ENCODE data around the gene DYNLRB1. TPM values are rescaled to one million over a fixed set of nuclear protein-coding genes. Genes with fewer than 3 reads are reported as not detected.
"Not testable (repeated sequence)": the region's sequence is repeated elsewhere in the genome, so short reads cannot be mapped to it uniquely, and the experiment has no call there.

DYNLRB1 gene
- total RNA-seq, 4 donors from 2014 or later: 77.6 to 181 (median 135) TPM

- Histone ChIP-seq H3K27ac (no peak overlapping the region), H3K4me3 (no peak overlapping the region), H3K4me1 (peaks cover 0 to 7% (median 0%) of the 10 kb centered on the region in 4 donors), H3K9me3 (no peaks in the 10 kb centered on the region), H3K27me3 (no peaks in the 10 kb centered on the region), H3K36me3 (peaks cover 0 to 52% (median 0%) of the 10 kb centered on the region in 3 donors)
- TF ChIP-seq, protein P1, sequence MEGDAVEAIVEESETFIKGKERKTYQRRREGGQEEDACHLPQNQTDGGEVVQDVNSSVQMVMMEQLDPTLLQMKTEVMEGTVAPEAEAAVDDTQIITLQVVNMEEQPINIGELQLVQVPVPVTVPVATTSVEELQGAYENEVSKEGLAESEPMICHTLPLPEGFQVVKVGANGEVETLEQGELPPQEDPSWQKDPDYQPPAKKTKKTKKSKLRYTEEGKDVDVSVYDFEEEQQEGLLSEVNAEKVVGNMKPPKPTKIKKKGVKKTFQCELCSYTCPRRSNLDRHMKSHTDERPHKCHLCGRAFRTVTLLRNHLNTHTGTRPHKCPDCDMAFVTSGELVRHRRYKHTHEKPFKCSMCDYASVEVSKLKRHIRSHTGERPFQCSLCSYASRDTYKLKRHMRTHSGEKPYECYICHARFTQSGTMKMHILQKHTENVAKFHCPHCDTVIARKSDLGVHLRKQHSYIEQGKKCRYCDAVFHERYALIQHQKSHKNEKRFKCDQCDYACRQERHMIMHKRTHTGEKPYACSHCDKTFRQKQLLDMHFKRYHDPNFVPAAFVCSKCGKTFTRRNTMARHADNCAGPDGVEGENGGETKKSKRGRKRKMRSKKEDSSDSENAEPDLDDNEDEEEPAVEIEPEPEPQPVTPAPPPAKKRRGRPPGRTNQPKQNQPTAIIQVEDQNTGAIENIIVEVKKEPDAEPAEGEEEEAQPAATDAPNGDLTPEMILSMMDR (IDR thresholded peaks at IDR 0.05): no peak
- no peak for TF ChIP-seq POLR2A (IDR thresholded peaks at IDR 0.05)
- DNase-seq: no peak
These were observed 8.4 kb upstream of the DYNLRB1 start for GRCh38 chr20:34507702-34508413.

DNA sequence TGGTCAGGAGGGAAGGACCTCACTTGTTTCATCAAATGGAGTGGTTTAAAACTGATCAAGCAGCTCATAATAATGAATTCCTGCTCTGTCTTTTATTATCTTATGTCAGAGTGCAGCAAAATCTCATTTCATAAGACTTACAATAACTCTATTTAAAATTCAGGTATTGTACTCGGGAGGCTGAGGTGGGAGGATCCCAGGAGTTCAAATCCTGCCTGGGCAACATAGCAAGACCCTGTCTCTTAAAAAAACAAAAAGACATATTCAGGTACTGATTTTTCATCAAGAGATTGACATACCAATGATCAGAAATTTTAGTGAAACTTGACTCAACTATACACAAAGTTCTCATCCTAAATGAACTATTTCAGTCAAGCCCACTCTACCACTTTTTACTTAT is 5.6 kb upstream of the DYNLRB1 start:
- no peak for DNase-seq
- H3K4me3 ChIP-seq: no peak overlapping the region
- peaks cover 0 to 15% (median 0%) of the 10 kb centered on the region in 4 donors for H3K4me1 ChIP-seq
- no peak overlapping the region for H3K27ac ChIP-seq
- TF ChIP-seq POLR2A (IDR thresholded peaks at IDR 0.05): no peak
- TF ChIP-seq, protein P1 (IDR thresholded peaks at IDR 0.05): no peak
- no peaks in the 10 kb centered on the region for H3K27me3 ChIP-seq
- peaks cover 0 to 31% (median 0%) of the 10 kb centered on the region in 3 donors for H3K36me3 ChIP-seq
- no peaks in the 10 kb centered on the region for H3K9me3 ChIP-seq

DNA sequence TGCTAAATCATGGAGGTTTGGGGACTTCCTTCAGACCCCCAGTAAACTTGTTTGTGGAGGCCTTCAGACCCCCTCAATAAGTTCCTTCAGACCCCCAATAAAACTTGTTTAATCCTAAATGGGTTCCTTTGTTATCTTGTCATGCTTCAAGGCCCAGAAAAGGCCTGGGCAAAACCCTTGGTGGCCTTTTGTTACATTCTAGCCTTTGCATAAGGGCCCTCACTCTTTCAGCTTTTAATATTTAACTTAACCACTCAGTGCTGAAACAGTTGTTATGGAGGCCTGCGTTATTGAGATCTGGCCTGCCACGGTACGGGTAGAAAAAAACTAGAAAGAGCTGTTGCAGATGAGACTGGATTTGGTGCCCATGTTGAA is 4.3 kb upstream of the DYNLRB1 start:
- Histone ChIP-seq H3K36me3 (peaks cover 0 to 21% (median 0%) of the 10 kb centered on the region in 3 donors), H3K4me3 (no peak overlapping the region), H3K4me1 (peaks cover 0 to 15% (median 0%) of the 10 kb centered on the region in 4 donors), H3K27me3 (no peaks in the 10 kb centered on the region), H3K9me3 (no peaks in the 10 kb centered on the region), H3K27ac (no peak overlapping the region)
- DNase-seq: no peak
- TF ChIP-seq, protein P1 (IDR thresholded peaks at IDR 0.05): no peak

- H3K4me1 ChIP-seq: peaks cover 0 to 18% (median 2%) of the 10 kb centered on the region in 4 donors
- DNase-seq: no peak
- H3K4me3 ChIP-seq: no peak overlapping the region
- H3K27me3 ChIP-seq: no peaks in the 10 kb centered on the region
- peak overlapping the region in 2 of 4 donors; percentile 15 to 20 for H3K27ac ChIP-seq
- no peaks in the 10 kb centered on the region for H3K9me3 ChIP-seq
- peaks cover 0 to 21% (median 0%) of the 10 kb centered on the region in 3 donors for H3K36me3 ChIP-seq
- no peak for TF ChIP-seq POLR2A (IDR thresholded peaks at IDR 0.05)
- TF ChIP-seq, protein P1 (IDR thresholded peaks at IDR 0.05): no peak
These were observed 3.8 kb upstream of the DYNLRB1 start for GRCh38 chr20:34512266-34512954.

- TF ChIP-seq, protein P1 (IDR thresholded peaks at IDR 0.05): no peak
- no peak for TF ChIP-seq POLR2A (IDR thresholded peaks at IDR 0.05)
- Histone ChIP-seq H3K4me3 (no peak overlapping the region), H3K4me1 (peaks cover 0 to 24% (median 2%) of the 10 kb centered on the region in 4 donors), H3K27me3 (no peaks in the 10 kb centered on the region), H3K9me3 (no peaks in the 10 kb centered on the region), H3K36me3 (peaks cover 0 to 16% (median 0%) of the 10 kb centered on the region in 3 donors), H3K27ac (peak overlapping the region in 2 of 4 donors; percentile 15 to 20)
- no peak for DNase-seq
These were observed 3.2 kb upstream of the DYNLRB1 start for GRCh38 chr20:34512955-34513419.

- Histone ChIP-seq H3K4me1 (peaks cover 0 to 24% (median 2%) of the 10 kb centered on the region in 4 donors), H3K36me3 (peaks cover 0 to 12% (median 0%) of the 10 kb centered on the region in 3 donors)
- not testable (repeated sequence) for DNase-seq, H3K9me3 ChIP-seq, H3K27me3 ChIP-seq, H3K4me3 ChIP-seq, H3K27ac ChIP-seq
These were observed 2.2 kb upstream of the DYNLRB1 start for GRCh38 chr20:34514034-34514433.

Measured in Peyer's patch (tissue), 4 donors.